ENCODE data around the gene TAX1BP3. TPM values are rescaled to one million over a fixed set of nuclear protein-coding genes. Genes with fewer than 3 reads are reported as not detected.

The TAX1BP3 gene
- polyA plus RNA-seq, 2 of the 4 experiments (the other 2 are of a cell fraction) = 122 to 233 TPM

DNA sequence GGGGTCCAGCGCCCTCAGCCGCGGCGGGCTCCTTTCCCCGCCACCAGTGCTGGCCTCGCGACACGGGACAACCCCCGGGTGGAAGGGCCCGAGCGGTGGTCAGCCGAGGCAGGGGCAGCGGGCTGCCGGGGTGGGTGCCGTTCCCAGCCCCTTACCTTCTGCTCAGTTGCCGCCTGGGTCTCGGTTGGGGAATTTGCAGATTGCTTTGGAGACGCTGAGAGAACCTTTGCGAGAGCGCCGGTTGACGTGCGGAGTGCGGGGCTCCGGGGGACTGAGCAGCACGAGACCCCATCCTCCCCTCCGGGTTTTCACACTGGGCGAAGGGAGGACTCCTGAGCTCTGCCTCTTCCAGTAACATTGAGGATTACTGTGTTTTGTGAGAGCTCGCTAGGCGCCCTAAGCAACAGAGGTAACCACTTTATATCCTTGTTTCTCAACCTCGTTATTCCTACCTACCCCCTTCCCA lies 31.4 kb downstream of the TAX1BP3 start:
- H3K27ac ChIP-seq = peak overlapping the region; percentile 90 to 97
- H3K4me3 ChIP-seq = peak overlapping the region; percentile 93
- peak; percentile 33 to 41 for ATAC-seq
- peaks cover 14% of the 10 kb centered on the region for H3K4me1 ChIP-seq
- 13% methylated on average over 16 of the region's 31 CpGs for WGBS (ENCODE audit: missing lambda C conversion rate)
- H3K4me2 ChIP-seq = peak overlapping the region; percentile 84
- TF ChIP-seq RNF2 (IDR thresholded peaks at IDR 0.05; ENCODE audit: borderline replicate concordance, low read depth) = no peak
- peak; percentile 68; the same call in 1 of the 2 replicates for TF ChIP-seq KDM5A (IDR thresholded peaks at IDR 0.05)
- H3K9me3 ChIP-seq = no peaks in the 10 kb centered on the region
- DNase-seq (ENCODE audit: low read depth in 1 of 2, low spot score in 1 of 2) = no peak
- no peak for FAIRE-seq
- POLR2A ChIA-PET = interaction anchor here (1.2 to 2.2 kb wide), 6 partner anchors 9 to 588 kb away, joined by 3 to 24 read pairs (median 6); partner anchors contain the start of gene HASPIN
- CTCF ChIA-PET = interaction anchor here (0.5 to 3.8 kb wide), 6 partner anchors 11 to 851 kb away, joined by 3 to 27 read pairs (median 6); no protein-coding TSS in a partner anchor

GRCh38 chr17:3636154-3636907 lies 32.0 kb downstream of the TAX1BP3 start, which contains the start of the genes CTNS and SHPK:
CTNS (plus strand) TSS chr17:3636760; CDS start chr17:3640207, 3,447 bp downstream.
SHPK (minus strand) TSS chr17:3636250; CDS start chr17:3636219, 31 bp downstream.
- peak within 1 kb of the TSS; percentile 93 for H3K4me3 ChIP-seq
- TF ChIP-seq PBX3 (IDR thresholded peaks at IDR 0.05) (peak; percentile 92), BCL3 (IDR thresholded peaks at IDR 0.05) (peak; percentile 28; the same call in 2 of the 3 replicates), TFCP2L1 (CRISPR knock-in tag; IDR thresholded peaks at IDR 0.05) (peak; percentile 15; the same call in 1 of the 2 replicates), MAX (IDR thresholded peaks at IDR 0.05) (peak; percentile 90), HDAC2 (IDR thresholded peaks at IDR 0.05) (no peak; the same call in 1 of the 2 replicates), POLR2A (IDR thresholded peaks at IDR 0.05; ENCODE audit: low read length) (peak; percentile 93), ESRRA (IDR thresholded peaks at IDR 0.05; ENCODE audit: borderline replicate concordance, low read length) (no peak), BHLHE40 (IDR thresholded peaks at IDR 0.05; ENCODE audit: low read depth, low read length) (no peak), KDM5A (IDR thresholded peaks at IDR 0.05) (peak; percentile 90), RFX5 (IDR thresholded peaks at IDR 0.05) (no peak), FOSL2 (IDR thresholded peaks at IDR 0.05) (no peak), FOSL2 (CRISPR knock-in tag; IDR thresholded peaks at IDR 0.05) (0 out of 2 replicates have a peak, but pooled peaks have one; percentile 16), GATA3 (IDR thresholded peaks at IDR 0.05; ENCODE audit: borderline replicate concordance) (no peak), USF2 (IDR thresholded peaks at IDR 0.05) (peak; percentile 99), TP53 (CRISPR knock-in tag; IDR thresholded peaks at IDR 0.05) (0 out of 2 replicates have a peak, but pooled peaks have one; percentile 43), RCOR1 (IDR thresholded peaks at IDR 0.05; ENCODE audit: low read depth, low read length) (no peak), JUN (IDR thresholded peaks at IDR 0.05) (peak; percentile 67 to 70; a peak in 4 of 5 replicates)
- TF ChIP-seq, protein P1, sequence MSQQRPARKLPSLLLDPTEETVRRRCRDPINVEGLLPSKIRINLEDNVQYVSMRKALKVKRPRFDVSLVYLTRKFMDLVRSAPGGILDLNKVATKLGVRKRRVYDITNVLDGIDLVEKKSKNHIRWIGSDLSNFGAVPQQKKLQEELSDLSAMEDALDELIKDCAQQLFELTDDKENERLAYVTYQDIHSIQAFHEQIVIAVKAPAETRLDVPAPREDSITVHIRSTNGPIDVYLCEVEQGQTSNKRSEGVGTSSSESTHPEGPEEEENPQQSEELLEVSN (IDR thresholded peaks at IDR 0.05; ENCODE audit: borderline replicate concordance, low read depth) = peak; percentile 83
- peak within 1 kb of the TSS; percentile 84 for H3K4me2 ChIP-seq
- 2% methylated on average over 27 of the region's 68 CpGs for WGBS (ENCODE audit: missing lambda C conversion rate)
- ATAC-seq = peak; percentile 94 to 97
- H3K27ac ChIP-seq = peak within 1 kb of the TSS; percentile 90 to 97
- peak; percentile 97 to 99 for DNase-seq (ENCODE audit: low read depth in 1 of 2, low spot score in 1 of 2)
- no peak for FAIRE-seq
- ChIA-PET POLR2A (interaction anchor here (0.6 to 2.2 kb wide), 15 partner anchors 8 to 788 kb away, joined by 3 to 24 read pairs (median 3); partner anchors contain the start of gene HASPIN), CTCF (interaction anchor here (0.5 to 3.8 kb wide), 12 partner anchors 11 to 851 kb away, joined by 3 to 27 read pairs (median 4); partner anchors contain the start of genes EMC6 and TAX1BP3)
- H3K9me3 ChIP-seq = no peaks in the 10 kb centered on the region
- H3K4me1 ChIP-seq = peaks cover 14% of the 10 kb centered on the region

Data from A549 (cell line).